Cortex of kidney (tissue), 1 donor: ENCODE data around the gene KDM1A.

Experiments
- DNase-seq: peaks from one replicate; lab custom pipeline; 2025; lab: John Stamatoyannopoulos, UW

KDM1A gene

DNA sequence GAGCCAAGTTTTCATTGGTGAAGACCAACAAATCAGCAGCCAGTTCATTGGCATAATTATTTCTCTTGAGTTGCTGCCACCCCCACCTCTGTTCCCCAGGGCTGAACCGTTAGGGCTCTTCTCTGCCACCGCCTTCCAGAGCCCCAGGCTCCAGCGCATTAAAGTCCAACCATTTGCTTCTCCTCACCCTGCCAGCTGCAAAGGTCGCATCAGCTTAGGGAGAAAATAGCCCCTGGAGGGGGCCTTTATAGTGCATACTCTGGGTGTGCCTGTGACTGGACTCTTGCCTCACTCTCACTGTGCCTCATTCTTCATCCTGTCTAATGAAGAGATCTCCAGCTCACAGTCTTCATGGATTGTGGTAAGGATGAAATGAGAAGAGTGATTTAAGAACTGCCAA, 50.4 kb downstream of the KDM1A start:
- DNase-seq = no peak

DNA sequence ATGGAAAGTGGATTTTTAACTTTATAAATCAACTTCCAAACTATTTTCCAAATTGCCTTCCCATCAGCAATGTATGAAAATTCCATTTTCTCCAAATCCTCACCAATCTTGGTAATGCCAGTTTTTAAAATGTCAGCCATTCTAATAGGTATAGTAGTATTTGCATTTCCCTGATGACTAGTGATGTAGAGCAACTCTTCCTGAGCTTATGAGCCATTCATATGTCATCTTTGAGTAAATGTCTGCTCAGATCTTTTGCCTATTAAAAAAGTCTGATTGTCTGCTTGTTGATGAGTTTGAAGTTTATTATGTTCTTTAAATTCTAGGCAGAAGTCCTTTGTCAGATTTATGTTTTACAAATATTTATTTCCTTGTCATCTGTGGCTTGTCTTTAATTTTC, 54.7 kb downstream of the KDM1A start:
- no peak for DNase-seq

DNA sequence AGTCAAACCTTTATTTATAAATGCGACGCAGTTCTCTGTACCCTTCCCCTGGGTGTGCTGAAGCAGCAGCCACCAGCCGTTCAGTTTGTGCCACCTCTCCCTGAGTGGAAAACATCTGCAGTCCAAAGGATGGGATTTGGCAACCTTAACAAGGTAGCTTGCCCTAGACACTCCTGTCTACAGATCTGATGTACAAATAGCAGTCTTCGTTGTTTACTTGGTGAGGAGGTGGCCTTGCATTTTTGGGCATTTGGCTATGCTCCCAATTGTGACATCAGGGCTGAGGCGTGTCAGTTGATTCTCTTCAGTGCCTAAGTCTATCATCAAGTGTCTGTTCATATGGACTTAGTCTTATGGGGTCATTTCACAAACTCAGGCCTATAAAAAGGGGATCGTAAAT, 59.8 kb downstream of the KDM1A start:
- DNase-seq = no peak

DNA sequence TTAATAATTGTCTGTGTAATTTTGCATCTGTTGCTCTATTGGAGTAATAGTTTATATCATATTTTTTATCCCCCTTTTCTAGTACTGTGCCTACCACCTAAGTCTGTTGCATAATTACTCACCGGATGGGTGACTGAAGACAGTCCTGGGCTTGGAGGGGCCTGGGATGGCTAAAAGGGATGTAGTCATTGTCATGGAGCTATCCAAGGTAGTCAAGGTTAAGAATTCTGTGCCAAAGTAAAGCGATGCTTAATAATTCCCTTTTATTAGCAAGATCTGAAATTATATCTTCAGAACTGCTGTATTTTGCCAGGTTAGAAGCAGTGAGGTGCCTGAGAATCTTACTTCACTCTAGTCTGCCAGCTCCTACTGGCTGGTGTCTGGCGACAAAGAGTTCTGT, 61.6 kb downstream of the KDM1A start:
- no peak for DNase-seq

DNA sequence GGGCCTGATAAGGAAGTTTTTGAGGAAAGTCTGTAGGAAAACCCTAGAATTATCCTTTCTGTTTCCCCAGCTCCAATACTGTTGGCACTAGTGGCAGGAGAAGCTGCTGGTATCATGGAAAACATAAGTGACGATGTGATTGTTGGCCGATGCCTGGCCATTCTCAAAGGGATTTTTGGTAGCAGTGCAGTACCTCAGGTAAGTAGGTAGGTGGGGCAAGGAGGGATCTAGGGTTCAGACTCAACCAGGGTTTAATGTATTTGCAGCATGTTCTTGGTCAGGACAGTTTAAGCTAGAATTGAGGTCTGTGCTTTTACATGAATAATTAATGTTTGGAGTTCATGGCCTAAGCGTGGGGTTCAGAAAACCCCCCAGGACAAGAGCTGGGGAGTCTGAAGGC, 62.1 kb downstream of the KDM1A start:
- no peak for DNase-seq

DNA sequence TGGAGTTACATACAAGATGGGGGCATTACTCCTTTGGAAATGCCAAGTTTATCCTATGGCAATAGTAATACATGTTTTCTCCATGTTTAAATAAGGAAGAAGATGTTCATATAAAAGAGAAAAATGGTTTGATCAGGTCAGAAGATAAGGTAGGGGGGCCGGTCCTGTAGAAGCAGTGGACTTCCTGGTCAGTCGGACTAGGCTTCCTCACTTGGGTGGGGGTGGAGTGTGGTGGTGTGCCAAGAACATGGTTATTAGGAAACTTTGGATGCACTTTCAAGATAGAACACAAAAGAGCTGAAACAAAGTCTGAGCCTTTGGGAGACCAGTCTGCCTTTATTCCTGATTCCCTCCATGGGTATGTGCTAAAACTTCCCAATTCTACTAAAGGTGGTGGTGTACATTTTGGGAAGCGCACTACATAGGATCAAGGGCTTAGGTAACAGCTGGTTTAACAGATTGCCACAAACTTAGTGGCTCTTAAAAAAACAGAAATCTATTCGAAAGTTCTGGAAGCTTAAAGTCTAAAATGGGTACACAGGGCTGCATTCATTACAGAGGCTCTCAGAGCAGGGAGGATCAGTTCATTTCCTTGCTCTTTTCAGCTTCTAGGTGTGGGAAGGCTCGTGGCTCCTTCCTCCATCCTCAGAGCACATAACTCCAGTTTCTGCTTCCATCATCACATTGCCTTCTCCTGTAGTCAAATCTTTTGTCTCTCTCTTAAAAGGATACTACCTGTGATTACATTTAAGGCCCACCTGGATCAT, 64.6 kb downstream of the KDM1A start:
- DNase-seq = no peak

DNA sequence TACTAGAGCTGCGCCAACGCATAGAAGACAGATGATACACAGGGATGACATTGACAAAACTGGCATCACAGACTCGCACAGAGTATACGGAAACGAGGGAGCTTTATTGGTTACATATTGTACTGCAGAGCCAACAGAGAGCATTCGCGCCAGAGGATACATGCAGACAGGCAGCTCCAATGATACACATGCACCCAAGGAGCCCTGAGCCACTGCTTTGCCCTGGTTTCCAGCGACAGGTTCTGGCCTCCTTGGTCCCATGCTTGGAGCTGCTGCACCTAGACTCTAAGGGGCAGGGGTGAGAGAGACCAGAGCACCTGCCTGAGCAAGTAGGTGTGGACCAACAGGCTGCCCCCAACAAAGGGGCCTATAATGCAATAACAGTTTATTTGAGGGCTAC, 65.6 kb downstream of the KDM1A start:
- DNase-seq = no peak

DNA sequence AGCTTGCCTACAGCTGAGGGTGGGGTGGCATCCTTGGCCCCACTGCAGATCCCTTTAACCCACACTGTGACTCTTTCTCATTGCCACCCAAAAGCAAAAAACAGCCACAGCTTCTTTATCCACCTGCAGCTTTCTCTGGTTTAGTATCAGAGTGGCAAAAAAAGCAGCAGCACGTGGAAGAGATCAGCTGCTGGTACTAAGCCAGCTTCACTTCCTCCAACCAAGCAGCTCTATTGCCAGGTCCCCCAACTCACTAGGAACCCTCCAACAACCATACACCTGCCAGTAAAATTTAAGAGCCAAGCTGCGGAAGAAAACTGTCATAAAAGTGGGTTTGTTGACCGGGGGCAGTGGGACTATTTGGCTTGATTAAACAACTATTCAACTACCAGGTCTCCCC, 66.4 kb downstream of the KDM1A start:
- no peak for DNase-seq

DNA sequence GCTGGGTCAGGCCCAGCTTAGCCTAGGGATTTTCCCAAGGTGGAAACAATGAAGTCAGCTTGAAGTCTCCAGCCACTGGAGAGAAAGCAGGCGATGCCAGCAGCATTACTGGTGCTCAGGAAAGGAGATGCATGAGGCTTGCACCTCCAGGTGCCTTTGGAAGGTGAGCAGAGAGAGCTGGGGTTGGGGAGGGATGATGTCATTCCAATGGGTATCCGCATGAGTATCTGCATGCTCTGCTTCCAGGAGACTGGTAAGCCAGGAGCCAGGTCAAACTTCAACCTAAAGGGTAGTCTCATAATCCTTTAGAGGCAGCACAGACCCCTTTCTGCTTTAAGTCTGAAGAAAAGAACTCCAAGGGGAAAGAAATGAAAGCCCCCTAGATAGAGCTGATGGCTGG, 68.8 kb downstream of the KDM1A start:
- DNase-seq = no peak

DNA sequence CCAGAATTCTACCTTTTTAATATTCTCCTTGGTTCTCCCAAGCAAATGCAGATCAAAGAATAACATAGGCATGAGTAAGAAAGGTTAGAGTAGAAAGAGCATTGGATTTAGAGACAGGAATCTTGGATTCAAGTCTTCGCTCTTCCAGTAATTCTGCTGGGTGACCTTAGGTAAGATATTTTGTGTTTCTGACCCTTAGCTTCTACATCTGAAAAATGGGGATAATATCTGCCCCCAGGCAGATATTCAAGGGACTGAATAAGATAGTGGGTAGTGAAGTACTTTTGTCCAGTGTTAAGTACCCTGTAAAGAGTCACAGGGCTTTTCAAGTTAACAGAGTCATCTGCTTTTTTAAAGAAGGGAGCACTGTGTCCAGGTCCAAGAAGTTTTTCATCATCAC, 70.8 kb downstream of the KDM1A start:
- no peak for DNase-seq

DNA sequence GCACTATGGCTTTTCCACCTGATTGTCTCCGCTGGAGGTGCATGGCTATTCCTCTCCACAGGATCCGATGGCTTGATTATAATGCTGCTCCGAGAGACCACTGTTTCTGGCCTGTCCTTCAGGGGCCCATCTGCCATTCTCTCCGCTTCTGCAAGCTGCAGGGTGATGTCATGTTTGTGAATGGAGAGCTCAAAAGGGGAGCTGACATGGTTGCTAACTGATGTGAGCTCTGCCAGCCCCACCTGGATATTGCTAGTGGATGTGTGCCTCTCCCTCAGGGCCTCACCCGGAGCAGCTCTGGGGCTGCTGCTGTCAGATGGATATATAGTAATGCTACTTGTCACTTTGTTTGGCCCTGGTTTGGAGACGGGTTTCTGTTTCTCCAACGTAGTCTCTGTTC, 72.3 kb downstream of the KDM1A start:
- DNase-seq = no peak

DNA sequence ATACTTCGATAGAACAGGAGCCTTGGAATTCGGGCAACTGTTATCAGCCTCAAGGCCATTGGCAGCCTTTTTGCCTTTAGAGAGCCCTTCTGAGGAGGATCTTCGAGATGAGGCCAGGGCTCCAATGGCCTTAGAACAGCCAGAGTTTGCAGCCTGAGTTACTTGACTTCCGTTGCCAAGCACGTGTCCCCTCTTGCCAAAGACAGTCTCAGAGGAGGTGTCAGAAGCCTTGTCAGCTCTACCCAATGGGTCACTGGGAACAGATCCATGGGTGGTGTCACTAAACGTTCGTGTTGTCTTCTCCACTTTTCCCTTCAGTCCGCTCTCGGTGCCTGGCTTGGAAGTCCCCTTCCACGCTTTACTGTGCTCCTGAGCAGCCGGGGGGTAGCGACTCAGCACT, 73.2 kb downstream of the KDM1A start:
- DNase-seq = no peak

DNA sequence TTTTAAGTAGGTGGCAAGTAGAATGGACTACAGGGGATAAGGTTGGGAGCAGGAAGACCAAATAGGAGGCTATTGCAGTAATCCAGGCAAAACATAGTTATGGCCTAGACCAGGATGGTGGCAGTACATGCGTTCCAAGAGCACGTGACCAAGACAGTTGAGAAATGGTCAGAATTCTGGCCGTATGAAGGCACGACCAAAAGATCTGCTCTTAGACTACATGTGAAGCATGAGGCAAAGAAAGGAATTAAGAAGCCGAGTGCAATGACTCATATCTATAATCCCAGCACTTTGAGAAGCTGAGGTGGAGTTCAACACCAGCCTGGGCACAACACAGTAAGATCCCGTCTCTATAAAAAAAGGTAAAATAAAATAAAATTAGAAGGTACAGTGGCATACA, 78.0 kb downstream of the KDM1A start:
- DNase-seq = no peak

DNA sequence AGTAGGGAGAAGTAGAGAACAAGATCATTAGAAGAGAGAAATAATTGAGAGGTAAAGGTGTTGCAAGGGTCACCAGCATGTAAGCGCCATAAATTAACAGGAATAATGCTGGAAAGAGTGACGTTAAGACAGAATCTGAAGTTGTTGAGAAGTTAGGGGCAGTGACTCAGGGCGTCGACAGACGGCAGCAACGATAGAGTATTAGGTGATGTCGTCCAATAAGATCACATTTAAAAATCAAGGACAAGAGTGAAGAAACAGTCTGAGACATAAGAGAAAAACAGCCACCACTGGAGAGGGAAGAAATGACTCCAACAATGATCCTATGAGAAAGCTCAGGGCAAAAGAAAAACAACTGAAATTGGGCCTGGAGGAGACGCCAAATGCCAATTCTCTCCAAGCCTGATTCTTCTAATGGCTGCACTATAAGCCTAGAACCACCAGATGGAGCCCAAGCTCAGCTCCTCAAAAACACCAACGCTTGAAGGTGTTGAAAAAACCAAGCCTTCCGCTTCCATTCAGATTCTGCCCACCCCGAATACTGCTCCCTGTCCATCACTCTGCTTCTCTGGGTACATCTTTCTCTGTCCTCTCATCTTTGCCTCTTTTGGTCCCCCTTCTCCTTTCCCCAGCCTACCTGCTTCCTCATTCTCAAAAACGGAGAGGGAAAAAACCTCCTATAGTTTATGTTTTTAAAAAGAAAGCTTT, 79.3 kb downstream of the KDM1A start:
- DNase-seq = peak; percentile 8

DNA sequence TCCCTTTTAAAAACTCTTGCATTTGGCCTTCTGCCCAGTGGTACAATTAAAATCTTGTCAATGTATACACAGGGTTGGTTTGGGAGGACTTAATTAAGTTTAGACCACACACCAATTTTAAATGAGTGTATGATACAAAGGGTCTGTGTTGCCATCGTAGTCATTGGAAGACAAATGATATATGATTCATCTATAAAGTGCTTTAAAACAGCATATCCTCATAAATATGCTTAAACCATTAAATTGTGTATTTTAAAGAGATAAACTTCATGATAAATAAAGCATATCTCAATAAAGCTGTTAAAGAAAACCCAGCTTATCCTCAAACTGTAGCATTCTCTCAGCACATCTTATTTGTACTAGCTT, 79.9 kb downstream of the KDM1A start:
- DNase-seq = no peak

DNA sequence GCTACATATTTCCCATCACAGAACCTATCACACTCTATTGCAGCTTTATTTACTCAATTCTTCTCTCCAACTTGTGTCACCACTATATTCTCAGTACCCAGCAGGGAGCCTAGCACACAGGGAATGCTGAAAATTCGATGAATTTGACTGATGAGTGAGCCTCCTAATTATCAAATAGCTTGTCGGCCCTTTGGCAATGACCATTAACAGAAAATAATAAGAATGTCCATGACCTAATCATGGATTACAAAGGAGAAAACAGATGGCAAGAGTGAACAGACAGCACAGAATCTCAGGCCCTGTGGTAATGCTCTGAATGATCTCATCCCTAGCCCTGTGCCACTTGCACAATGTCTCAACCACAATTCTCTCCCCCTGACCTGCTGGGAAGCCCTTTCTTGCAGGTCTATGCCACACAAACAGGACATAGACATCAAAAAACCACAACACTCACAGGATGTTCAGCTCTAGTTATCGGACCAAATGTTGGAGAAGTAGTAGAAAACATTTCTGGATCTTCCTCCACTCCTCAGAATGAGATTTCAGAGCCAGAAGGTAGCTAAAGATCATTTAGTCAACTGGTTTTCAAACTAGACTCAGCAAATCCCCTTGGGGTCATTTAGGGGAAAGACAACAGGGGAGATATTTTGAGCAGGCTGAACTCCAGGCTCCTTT, 80.9 kb downstream of the KDM1A start:
- DNase-seq = no peak

DNA sequence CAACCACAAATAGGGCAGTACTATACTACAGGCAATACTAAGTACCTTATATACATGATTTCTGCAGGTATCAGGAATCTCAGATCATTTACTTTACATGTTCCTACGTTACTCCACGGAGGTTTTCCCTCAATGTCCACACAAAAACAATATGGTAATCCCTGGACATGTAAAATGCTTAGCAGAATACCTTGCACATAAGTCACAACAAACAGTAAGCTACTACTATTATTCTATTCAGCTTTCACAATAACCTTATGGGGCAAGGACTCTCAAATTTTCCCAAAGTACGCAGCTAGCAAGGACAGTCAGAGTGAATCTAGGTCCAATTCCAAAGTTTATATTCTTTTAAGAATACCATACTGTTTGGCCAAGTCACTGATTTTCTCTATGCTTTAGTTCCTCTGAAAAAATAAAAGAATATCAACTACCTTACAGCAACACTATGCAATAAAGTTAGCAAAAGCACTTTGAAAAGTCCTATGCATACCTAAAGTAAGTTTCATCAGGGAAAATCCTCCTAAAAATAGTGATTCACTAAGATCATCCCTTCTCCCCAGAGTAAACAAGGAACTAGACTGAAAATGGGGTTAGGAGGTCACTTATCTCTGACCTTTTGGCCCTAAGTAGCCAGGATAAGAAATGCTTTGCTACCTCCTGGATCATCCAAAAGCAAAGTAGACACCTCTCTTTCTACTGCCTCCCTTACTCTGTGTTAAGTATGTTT, 82.0 kb downstream of the KDM1A start:
- DNase-seq = no peak

DNA sequence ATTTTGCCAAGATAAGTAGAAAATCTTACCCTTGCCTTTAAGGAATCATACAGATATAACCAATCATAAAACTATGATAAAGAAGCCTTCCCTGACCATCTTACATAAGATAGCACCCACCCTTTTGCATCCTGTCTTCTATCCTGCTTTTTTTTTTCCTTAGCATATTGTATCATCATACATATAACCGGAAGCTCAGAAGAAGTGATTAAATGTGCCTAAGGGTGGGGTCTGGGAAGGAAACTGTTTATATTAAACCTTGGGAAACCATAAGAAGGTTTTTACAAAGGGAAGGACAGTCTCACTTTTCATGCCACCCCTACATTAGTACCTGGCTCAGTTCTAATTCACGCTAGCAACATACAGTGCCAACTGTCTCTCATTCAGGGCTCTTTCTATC, 82.6 kb downstream of the KDM1A start:
- DNase-seq = no peak

DNA sequence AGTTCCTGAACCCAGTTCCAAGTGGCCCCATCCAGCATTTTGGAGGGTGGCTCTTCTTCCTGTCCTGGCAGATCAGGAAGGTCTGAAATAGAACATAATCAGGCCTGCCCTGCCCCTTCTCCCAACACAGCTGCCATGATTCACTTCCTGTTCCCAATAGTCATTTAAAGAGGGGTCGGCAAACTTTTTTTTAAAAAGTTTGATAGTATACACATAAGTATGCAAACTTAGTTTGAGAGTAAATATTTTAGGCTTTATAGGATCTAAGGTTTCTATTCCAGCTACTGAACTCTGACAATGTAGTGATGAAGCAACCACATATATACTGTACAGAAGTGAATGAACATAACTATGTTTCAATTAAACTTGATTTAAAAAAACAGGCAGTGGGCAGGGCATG, 83.0 kb downstream of the KDM1A start:
- no peak for DNase-seq

DNA sequence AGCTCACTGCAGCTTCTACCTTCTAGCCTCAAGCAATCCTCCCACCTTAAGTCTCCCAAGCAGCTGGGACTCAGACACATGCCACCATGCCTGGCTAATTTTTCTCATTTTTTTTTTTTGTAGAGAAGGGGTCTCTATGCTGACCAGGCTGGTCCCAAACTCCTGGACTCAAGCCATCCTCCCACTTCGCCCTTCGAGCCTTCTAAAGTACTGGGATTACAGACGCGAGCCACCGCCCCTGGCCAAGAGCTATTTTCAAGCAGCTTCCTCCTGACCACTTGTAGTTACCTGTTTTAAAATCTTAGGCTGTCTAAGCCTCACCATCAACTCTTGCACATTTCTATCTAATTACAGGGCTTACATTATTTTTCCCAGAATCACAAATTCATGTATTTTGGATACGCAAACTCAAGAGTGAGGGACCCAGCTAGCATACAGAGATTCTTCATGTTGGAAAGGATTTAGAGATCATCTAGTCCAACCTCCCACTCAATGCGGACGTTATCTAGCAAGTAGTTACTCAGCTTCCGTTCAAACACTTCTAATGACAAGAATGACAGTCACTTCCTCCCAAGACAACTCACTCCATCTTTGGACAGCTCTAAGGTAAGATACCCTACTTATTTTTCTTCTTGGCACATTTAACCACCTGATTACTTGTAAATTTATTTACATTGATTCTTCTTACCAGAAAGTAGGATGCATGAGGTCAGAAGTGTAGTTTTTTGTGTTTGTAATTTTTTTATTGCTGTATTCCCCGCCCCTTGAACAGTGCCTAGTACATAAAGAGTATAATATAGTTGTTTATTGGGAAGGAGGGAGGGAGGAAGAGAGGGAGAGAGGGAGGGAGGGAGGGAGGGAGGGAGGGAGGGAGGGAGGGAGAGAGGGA, 84.0 kb downstream of the KDM1A start:
- no peak for DNase-seq

DNA sequence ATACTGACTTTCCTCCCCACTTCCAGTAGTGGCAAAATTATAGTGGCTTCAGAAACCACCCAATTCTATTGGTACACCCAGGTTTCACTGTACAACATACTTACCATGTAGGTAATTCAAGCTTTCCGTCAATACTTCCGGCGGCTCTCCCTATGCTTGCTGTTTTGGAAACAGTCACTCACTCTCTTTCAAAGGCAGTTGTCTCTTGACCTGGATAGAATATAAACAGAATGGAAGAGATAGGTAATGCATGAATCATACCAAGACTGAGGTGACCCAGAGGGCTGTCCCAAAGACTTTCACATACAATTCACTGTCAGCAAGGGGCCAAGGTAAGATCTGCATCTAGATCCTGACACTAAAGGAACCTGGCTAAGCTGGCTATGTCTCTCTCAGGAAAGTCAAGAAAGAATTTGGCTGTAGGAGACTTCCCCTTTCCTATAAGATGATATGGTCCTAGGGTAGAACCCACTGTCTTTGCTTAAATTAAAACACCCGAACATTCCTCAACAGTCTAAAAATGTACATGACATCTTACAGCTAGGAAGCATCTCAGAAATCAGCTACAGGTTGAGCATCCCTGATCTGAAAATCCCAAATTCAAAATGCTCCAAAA, 89.8 kb downstream of the KDM1A start:
- no peak for DNase-seq
